Fibroblast of mammary gland (primary cell): Measurements from ENCODE around the gene GPR143.
"Not testable (repeated sequence)": the region's sequence is repeated elsewhere in the genome, so short reads cannot be mapped to it uniquely, and the experiment has no call there.

Experiments used
- DNase-seq: peaks from one replicate; pipeline ENCODE4 v3.0.0-alpha.2; 2010; ENCODE audit warnings: low read depth
- H3K4me3 ChIP-seq: 2 replicates; pipeline ENCODE4 v1.5.1; 2011; ENCODE audit warnings: low read depth, mild to moderate bottlenecking, low read length, moderate library complexity; ENCODE audit not compliant: control insufficient read depth
- CTCF ChIP-seq: conservative IDR thresholded peaks from 2 replicates; pipeline ENCODE4 v1.5.1; 2011; ENCODE audit warnings: low read depth, low read length, inconsistent platforms; ENCODE audit not compliant: control insufficient read depth, insufficient read depth

The GPR143 gene

GRCh38 chrX:9765737-9766097 is at the start of gene GPR143:
GPR143 (minus strand) TSS chrX:9765847; CDS start chrX:9765817, 30 bp downstream.
- no peak for TF ChIP-seq CTCF
- H3K4me3 ChIP-seq = no peak within 1 kb of the TSS
- DNase-seq = no peak

GRCh38 chrX:9811086-9811485 is 45.4 kb upstream of the GPR143 start:
- H3K4me3 ChIP-seq, DNase-seq: not testable (repeated sequence)

- not testable (repeated sequence) for DNase-seq, H3K4me3 ChIP-seq
Measured at GRCh38 chrX:9809876-9810275, 44.2 kb upstream of the GPR143 start.

GRCh38 chrX:9807355-9808182 is 41.9 kb upstream of the GPR143 start:
- no peak overlapping the region for H3K4me3 ChIP-seq
- DNase-seq = no peak
- TF ChIP-seq CTCF = no peak

- no peak for DNase-seq
- H3K4me3 ChIP-seq = no peak overlapping the region
- TF ChIP-seq CTCF = no peak
Measured at GRCh38 chrX:9805956-9806355, 40.3 kb upstream of the GPR143 start.

- no peak overlapping the region for H3K4me3 ChIP-seq
- TF ChIP-seq CTCF = no peak
- no peak for DNase-seq
Measured at GRCh38 chrX:9804444-9804843, 38.8 kb upstream of the GPR143 start.

GRCh38 chrX:9802737-9803136 is 37.1 kb upstream of the GPR143 start:
- no peak overlapping the region for H3K4me3 ChIP-seq
- no peak for TF ChIP-seq CTCF
- DNase-seq = no peak
